ENCODE results near the gene SACM1L. TPM values are rescaled to one million over a fixed set of nuclear protein-coding genes. Genes with fewer than 3 reads are reported as not detected.

Gene SACM1L
- total and polyA plus RNA-seq, 2 of the 8 experiments (the other 6 are each of a cell fraction or from before 2014, with no cell fraction given): 20.1 to 61.0 TPM

GRCh38 chr3:45759851-45760250 is 70.7 kb downstream of the SACM1L start (continued):
- no peak for TF ChIP-seq CHD7 (IDR thresholded peaks at IDR 0.05; ENCODE audit: insufficient replicate concordance, low read length)
- no peak for TF ChIP-seq BACH1 (IDR thresholded peaks at IDR 0.05; ENCODE audit: low read length)
- TF ChIP-seq JUN (IDR thresholded peaks at IDR 0.05; ENCODE audit: low read depth, low read length): no peak
- TF ChIP-seq GTF2F1 (IDR thresholded peaks at IDR 0.05; ENCODE audit: borderline replicate concordance, low read depth, low read length): no peak
- no peak for TF ChIP-seq TBP (IDR thresholded peaks at IDR 0.05; ENCODE audit: low read depth, low read length)
- no peak for TF ChIP-seq GABPA (IDR thresholded peaks at IDR 0.05; ENCODE audit: borderline replicate concordance, insufficient read depth, low read length)

All from H1 (cell line).